Stimulated activated CD8-positive, alpha-beta memory T cell treated with anti-CD3 and anti-CD28 coated beads, Interleukin-15, amount 100 ng/mL, for 48 hours (primary cell): ENCODE data around the gene DHTKD1.
"Not testable (repeated sequence)": the region's sequence is repeated elsewhere in the genome, so short reads cannot be mapped to it uniquely, and the experiment has no call there.

Source experiments
- DNase-seq, 2 donors: peaks; one replicate each; pipeline ENCODE4 v3.0.0-alpha.2; 2020; ENCODE audit warnings: low read depth in 2 of 2

DHTKD1 gene

GRCh38 chr10:12150163-12150562 lies 81.4 kb downstream of the DHTKD1 start:
- no peak for DNase-seq

GRCh38 chr10:12154516-12154915 lies 85.8 kb downstream of the DHTKD1 start:
- DNase-seq, result no peak

DNA sequence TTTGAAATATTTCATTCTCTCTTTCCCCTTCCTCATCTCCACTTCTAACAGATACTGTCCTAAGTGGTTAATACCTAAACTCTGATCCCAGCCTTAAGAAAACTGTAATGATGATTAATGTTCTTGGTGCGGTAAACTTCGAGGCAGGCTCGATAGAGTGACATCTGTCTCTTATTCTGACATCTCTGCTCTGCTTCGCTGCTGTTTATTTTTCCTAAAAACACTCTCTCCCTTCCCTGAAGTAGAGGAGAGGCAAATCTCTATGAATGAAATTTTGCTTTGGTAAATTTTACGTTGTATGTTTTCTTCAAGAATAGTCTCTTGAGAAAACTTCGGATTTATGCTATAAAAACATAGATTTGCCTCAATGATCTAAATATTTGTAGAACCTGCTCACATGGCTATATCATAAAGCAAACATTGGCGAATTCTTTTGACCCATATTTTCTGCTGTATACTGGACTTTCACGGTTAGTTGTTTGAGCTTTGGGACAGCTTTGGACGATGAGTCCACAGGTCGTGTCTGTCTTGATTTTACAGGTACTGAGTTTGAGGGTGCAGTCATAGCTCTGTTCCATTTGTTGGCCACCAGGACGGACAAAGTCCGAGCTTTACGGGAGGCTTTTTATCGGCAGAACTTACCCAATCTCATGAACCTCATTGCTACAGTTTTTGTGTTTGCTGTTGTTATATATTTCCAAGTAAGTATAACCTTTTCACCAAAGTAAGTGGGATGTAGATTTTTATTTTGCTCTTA lies 87.8 kb downstream of the DHTKD1 start:
- DNase-seq, result no peak

DNA sequence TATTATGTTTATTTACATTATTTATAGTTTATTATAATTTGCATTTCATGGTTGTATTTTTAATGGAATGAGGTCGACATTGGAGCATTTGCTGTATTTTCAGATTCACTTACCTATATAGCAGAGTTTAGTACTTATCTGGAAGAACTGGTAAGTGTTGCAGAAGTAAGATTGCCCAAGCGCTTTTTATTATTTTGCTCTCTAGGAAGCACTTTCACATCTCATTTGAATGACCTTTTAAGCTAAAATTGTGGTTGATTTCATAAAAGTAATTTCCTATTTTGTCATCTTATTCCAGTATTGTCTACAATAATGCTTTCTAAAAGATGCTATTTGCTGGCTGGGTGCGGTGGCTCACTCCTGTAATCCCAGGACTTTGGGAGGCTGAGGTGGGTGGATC lies 89.4 kb downstream of the DHTKD1 start:
- no peak for DNase-seq

GRCh38 chr10:12160664-12161063 lies 91.9 kb downstream of the DHTKD1 start:
- DNase-seq, result no peak

DNA sequence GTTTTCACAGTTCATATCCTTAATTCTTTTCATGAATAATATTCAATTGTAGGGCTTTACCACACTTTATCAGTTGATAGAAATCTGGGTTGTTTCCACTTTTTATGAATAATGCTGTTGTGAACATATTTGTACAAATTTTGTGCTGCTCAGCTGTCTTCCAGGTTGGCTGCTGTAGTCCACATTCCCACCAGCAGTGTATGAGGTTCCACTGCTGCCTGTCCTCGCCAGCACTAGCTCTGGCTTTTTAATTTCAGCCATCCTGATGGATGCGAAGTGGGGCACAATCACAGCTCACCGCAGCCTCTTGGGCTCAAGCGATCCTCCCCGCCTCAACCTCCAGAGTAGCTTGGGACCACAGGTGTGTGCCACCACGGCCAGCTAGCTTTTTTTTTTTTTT lies 94.2 kb downstream of the DHTKD1 start:
- no peak for DNase-seq

DNA sequence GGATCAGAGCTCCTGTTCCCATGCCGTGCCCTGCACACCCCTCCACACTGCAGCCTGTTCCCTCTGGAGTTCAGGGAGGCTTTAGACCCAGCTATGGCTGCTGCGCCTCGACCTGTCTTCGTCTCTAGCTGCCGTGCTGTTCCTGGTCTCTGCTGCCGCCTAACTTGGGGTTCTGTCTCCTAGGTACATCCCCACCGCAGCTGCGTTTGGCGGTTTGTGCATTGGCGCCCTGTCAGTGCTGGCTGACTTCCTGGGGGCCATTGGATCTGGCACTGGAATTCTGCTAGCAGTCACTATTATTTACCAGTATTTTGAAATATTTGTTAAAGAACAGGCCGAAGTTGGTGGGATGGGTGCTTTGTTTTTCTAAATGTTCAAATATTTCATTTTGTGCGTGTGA lies 95.3 kb downstream of the DHTKD1 start:
- DNase-seq, result no peak

GRCh38 chr10:12165036-12165435 lies 96.3 kb downstream of the DHTKD1 start:
- no peak for DNase-seq

DNA sequence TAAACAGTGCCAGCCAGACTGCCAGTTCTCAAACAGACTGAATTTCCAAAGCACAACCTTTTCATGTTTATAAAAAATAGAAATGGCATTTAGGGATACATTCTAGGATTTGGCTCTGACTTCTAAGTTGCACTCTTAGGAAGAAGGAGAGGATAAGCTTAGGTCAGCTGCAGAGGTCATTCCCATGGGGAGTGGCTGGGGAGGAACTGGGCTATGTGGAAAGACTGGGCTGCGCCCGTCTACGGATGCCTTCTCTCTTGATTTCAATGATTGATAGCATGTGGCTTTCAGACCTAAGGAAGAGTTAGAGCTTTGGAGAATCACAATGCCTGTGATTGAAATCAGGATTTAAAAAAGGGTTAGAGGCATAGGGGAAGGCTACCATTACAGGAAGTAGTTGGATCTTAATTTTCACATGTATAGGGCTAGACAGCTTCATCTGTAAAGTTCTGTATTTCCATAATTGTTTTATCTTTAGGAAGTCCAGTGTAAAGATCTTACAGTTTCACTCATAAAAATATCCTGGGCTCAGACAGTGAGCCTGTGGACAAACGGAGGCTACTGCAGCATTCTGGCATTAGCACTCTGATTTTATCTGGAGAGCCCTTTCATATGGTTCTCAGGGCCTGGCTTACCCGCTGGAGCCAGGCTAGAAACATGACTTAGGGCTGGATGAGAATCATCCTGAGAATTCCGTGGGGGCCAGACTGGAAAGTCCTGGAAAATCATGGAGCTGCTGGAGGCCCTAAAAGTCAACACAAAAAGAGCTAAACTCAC lies 97.4 kb downstream of the DHTKD1 start:
- DNase-seq, result no peak

DNA sequence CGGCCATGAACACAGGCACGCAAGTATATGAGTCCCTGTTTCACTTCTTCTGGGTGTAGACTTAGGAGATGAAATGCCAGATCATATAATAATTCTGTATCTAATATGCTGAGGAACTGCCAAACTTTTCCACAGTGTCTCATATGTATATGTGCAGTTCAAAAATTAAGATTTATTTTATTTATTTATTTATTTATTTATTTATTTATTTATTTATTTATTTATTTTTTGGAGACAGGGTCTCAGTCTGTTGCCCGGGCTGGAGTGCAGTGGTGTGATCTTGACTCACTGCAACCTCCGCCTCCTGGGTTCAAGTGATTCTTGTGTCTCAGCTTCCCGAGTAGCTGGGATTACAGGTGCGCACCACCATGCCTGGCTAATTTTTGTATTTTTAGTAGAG lies 102.8 kb downstream of the DHTKD1 start:
- not testable (repeated sequence) for DNase-seq
